Measurements from ENCODE around the gene MAPK10.

The MAPK10 gene

DNA sequence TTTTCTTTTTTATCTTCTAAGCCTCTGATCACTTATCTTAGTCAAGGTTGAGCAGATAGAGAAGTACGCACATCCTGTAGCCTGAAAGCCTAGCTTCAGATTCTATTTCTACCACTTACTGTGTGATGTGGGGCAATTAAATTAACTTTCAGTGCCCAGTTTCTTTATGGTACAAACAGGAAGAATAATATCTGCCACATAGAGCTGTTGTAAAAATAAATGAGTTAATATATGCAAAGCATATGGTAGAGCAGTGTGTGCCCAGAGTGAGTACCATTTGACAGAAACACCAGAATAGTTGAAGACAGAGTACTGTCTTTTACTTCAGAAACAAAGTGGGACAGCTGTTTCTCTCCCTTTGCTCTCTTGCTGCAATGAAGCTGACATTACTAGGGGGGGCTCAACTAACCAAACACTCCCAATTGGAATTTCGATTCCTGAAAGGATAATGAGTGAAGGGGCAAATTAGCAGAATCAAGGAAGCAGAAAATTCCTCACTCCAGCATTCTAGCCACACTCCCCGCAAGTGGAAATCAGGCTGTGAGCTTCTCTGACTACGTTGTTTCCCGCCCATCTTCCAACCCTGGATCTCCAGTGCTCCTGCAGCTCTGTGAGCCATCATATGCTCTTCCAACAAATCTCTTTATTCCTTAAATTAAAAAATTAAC lies 80.4 kb downstream of the MAPK10 start:
- no peak overlapping the region for H3K4me3 ChIP-seq (ENCODE audit: control insufficient read depth, low read depth, low read length)
- TF ChIP-seq, protein P1, sequence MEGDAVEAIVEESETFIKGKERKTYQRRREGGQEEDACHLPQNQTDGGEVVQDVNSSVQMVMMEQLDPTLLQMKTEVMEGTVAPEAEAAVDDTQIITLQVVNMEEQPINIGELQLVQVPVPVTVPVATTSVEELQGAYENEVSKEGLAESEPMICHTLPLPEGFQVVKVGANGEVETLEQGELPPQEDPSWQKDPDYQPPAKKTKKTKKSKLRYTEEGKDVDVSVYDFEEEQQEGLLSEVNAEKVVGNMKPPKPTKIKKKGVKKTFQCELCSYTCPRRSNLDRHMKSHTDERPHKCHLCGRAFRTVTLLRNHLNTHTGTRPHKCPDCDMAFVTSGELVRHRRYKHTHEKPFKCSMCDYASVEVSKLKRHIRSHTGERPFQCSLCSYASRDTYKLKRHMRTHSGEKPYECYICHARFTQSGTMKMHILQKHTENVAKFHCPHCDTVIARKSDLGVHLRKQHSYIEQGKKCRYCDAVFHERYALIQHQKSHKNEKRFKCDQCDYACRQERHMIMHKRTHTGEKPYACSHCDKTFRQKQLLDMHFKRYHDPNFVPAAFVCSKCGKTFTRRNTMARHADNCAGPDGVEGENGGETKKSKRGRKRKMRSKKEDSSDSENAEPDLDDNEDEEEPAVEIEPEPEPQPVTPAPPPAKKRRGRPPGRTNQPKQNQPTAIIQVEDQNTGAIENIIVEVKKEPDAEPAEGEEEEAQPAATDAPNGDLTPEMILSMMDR (IDR thresholded peaks at IDR 0.05; ENCODE audit: control insufficient read depth, insufficient read depth, low read depth, low read length, missing control alignments): no peak
- DNase-seq (ENCODE audit: low read depth): no peak

DNA sequence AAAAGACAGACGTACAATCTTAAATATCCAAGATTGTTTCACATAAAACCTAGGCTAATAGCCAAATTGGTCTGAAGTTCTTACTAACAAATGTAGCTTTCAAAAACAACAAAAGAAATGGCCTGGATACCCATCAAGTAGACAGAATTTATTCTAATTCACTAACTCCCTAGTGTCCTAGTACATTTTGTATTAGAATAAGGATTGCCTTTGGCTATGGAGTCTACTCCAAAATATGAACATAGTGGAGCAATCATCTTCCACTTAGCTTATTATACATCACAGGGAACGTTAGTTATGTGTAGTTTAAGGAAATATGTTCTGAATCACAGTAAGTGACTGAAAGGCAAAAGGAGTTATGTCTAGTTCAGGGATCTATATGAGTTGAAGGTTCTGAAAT lies 81.7 kb downstream of the MAPK10 start:
- no peak overlapping the region for H3K4me3 ChIP-seq (ENCODE audit: control insufficient read depth, low read depth, low read length)
- TF ChIP-seq, protein P1 (IDR thresholded peaks at IDR 0.05; ENCODE audit: control insufficient read depth, insufficient read depth, low read depth, low read length, missing control alignments): no peak
- DNase-seq (ENCODE audit: low read depth): no peak

DNA sequence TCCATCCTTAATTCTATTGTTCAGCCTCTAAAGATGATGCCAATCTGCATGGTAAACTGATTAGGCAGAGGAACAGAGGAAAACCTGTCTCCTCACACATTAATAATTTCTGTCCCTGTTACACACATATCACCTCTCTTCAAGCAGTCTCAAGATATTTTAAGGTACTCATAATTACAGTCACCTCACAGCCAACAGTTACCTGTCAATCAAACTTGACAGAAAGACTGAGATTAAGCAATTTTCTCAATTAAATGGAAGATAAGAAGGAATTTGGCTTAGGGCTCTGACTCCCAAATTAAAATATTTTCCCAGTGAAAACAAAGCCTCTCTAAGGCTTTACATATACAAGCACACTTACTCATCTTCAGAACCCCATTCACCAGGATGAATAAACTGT lies 85.2 kb downstream of the MAPK10 start:
- H3K4me3 ChIP-seq (ENCODE audit: control insufficient read depth, low read depth, low read length): no peak overlapping the region
- TF ChIP-seq, protein P1 (IDR thresholded peaks at IDR 0.05; ENCODE audit: control insufficient read depth, insufficient read depth, low read depth, low read length, missing control alignments): no peak
- no peak for DNase-seq (ENCODE audit: low read depth)

DNA sequence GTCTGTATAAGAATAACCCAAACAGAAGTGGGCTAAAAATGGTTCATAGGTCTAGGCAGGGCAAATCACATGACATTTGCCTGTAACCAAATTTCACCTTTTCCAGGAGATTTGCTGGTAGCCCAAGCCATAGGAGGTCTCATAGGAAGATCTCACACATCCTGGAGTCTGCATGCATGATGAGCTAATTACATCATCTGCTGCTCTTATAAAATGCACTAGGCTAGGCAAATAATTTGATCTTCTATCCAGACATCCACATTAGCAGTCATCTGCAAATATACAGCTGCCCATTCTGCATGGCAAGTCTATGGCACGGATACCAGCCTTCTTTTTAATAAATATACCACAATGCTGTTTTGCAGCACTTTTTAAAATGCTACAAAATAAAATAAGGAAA lies 87.2 kb downstream of the MAPK10 start:
- TF ChIP-seq, protein P1 (IDR thresholded peaks at IDR 0.05; ENCODE audit: control insufficient read depth, insufficient read depth, low read depth, low read length, missing control alignments): no peak
- H3K4me3 ChIP-seq (ENCODE audit: control insufficient read depth, low read depth, low read length): no peak overlapping the region
- no peak for DNase-seq (ENCODE audit: low read depth)

DNA sequence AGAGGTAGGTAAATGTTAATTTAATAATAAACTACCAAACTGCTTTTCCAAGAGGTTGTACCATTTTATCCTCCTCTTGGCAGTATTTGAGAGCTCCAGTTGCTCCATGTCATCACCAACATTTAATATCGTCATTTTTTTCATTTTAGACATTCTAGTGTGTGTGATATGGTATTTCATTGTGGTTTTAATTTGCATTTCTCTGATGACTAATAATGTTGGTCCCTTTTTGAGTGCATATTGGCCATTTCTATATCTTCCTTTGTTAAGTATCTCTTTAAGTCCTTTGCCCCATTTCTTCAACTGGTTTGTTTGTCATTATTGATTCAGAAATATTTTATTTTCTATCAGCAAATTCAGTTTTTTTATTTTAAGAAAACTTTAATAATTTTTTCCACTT lies 88.8 kb downstream of the MAPK10 start:
- TF ChIP-seq, protein P1 (IDR thresholded peaks at IDR 0.05; ENCODE audit: control insufficient read depth, insufficient read depth, low read depth, low read length, missing control alignments): no peak
- DNase-seq (ENCODE audit: low read depth): no peak
- H3K4me3 ChIP-seq (ENCODE audit: control insufficient read depth, low read depth, low read length): no peak overlapping the region

DNA sequence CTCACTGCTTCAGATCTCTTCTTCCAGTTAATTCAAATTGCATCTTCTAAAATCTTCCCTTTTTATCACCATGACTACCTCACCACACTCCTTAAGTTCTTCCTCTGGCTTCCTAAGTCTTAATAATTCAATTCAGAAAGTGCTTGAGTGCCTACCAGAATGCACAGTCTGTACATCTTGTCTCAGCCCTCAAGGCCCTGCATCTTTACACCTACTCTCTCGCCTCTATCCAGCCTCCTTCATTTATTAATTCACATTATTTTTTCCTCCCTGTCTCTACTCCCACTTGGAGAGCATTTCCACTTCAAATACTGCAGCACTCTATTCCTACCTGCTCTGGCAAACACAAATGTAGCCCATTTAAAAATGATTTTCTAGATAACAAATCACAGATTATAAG lies 90.5 kb downstream of the MAPK10 start:
- H3K4me3 ChIP-seq (ENCODE audit: control insufficient read depth, low read depth, low read length): no peak overlapping the region
- TF ChIP-seq, protein P1 (IDR thresholded peaks at IDR 0.05; ENCODE audit: control insufficient read depth, insufficient read depth, low read depth, low read length, missing control alignments): no peak
- DNase-seq (ENCODE audit: low read depth): no peak
